KMS-11 (cell line): ENCODE results near the gene ACOT12.

Experiments used
- H2AFZ ChIP-seq: fragments of 200-600 bp; sonication (generic); 2 replicates; pipeline ENCODE4 v1.6.1; 2016; ENCODE audit warnings: antibody characterized with exemption, mixed run types, low read depth
- H3K27ac ChIP-seq: fragments of 200-600 bp; sonication (generic); 2 replicates; pipeline ENCODE4 v1.6.1; 2016; ENCODE audit warnings: mild to moderate bottlenecking, mixed run types
- H3K27me3 ChIP-seq: fragments of 200-600 bp; sonication (generic); 2 replicates; pipeline ENCODE4 v1.6.1; 2017; ENCODE audit warnings: mild to moderate bottlenecking, low read depth, mixed run types, moderate library complexity; ENCODE audit not compliant: insufficient read depth
- H3K36me3 ChIP-seq: fragments of 200-600 bp; sonication (generic); 2 replicates; pipeline ENCODE4 v1.6.1; 2017; ENCODE audit warnings: mild to moderate bottlenecking, mixed run types; ENCODE audit not compliant: insufficient read depth
- H3K4me1 ChIP-seq: fragments of 200-600 bp; sonication (generic); 2 replicates; pipeline ENCODE4 v1.6.1; 2016; ENCODE audit warnings: mild to moderate bottlenecking, low read depth, mixed run types; ENCODE audit not compliant: poor library complexity, severe bottlenecking
- H3K4me2 ChIP-seq: fragments of 200-600 bp; sonication (generic); 2 replicates; pipeline ENCODE4 v1.7.0; 2016; ENCODE audit warnings: mild to moderate bottlenecking, mixed run types
- H3K4me3 ChIP-seq: fragments of 200-600 bp; sonication (generic); IDR thresholded peaks from 2 replicates; pipeline ENCODE4 v1.6.1; 2017; ENCODE audit warnings: low read depth, low read length, mixed read lengths; ENCODE audit not compliant: insufficient read depth
- H3K79me2 ChIP-seq: fragments of 200-600 bp; sonication (generic); 2 replicates; pipeline ENCODE4 v1.6.1; 2016; ENCODE audit warnings: low read depth, mixed run types; ENCODE audit not compliant: insufficient read depth
- H3K9ac ChIP-seq: fragments of 200-600 bp; sonication (generic); 2 replicates; pipeline ENCODE4 v1.6.1; 2016; ENCODE audit warnings: mild to moderate bottlenecking, mixed run types
- H4K20me1 ChIP-seq: fragments of 200-600 bp; sonication (generic); 2 replicates; pipeline ENCODE4 v1.6.1; 2016; ENCODE audit warnings: mild to moderate bottlenecking, mixed run types; ENCODE audit not compliant: insufficient read depth
- TF ChIP-seq, protein P1 (sequence below): fragments of 200-600 bp; sonication (generic); conservative IDR thresholded peaks from 2 replicates; pipeline ENCODE4 v1.6.1; 2017; ENCODE audit warnings: low read depth, mild to moderate bottlenecking, antibody characterized with exemption, low read length, moderate library complexity, mixed read lengths

ACOT12 gene

DNA sequence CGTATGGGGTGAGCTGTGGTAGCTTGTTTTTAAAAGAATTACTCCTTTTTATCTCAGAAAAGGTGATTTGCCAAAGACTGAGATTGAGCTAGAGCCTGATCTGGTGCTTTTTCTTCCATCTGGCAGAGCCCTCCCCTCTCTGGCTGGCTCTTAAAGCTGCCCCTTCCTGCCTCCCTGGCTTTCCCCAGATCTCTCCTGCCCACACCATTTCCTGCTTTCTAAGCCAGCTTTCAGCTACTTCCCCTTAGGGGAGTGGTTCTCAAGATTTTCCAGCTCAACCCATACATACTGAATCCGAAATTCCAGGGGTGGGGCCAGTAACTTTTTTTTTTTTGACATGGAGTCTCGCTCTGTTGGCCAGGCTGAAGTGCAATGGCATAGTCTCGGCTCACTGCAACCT is 4.8 kb upstream of the ACOT12 start:
- TF ChIP-seq, protein P1, sequence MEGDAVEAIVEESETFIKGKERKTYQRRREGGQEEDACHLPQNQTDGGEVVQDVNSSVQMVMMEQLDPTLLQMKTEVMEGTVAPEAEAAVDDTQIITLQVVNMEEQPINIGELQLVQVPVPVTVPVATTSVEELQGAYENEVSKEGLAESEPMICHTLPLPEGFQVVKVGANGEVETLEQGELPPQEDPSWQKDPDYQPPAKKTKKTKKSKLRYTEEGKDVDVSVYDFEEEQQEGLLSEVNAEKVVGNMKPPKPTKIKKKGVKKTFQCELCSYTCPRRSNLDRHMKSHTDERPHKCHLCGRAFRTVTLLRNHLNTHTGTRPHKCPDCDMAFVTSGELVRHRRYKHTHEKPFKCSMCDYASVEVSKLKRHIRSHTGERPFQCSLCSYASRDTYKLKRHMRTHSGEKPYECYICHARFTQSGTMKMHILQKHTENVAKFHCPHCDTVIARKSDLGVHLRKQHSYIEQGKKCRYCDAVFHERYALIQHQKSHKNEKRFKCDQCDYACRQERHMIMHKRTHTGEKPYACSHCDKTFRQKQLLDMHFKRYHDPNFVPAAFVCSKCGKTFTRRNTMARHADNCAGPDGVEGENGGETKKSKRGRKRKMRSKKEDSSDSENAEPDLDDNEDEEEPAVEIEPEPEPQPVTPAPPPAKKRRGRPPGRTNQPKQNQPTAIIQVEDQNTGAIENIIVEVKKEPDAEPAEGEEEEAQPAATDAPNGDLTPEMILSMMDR, result no peak
- H4K20me1 ChIP-seq, result no peaks in the 10 kb centered on the region
- no peaks in the 10 kb centered on the region for H3K79me2 ChIP-seq
- no peaks in the 10 kb centered on the region for H3K27me3 ChIP-seq
- H3K4me3 ChIP-seq, result no peak overlapping the region
- no peak overlapping the region for H3K4me2 ChIP-seq
- no peak overlapping the region for H3K9ac ChIP-seq
- H3K36me3 ChIP-seq, result no peaks in the 10 kb centered on the region
- no peak overlapping the region for H3K27ac ChIP-seq
- no peaks in the 10 kb centered on the region for H3K4me1 ChIP-seq
- no peak overlapping the region for H2AFZ ChIP-seq

DNA sequence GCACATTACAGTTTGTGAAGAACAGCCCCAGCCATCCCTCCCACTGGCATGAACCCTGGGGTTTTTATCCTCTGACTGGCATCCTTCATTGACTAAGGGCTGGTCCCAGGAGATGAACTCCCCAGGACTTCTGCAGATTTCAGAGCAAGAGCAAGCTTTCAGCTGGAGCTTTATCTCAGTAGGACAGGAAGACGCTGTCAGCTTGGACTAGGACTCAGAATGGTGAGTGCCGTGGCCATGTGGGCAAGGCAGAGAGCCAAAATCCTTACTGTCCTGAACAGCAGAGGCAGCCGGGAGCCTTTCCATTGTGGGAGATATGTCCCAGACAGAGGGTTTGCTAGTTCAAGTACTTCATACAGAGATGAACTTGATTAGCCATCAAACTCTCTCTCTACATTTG is 3.2 kb upstream of the ACOT12 start:
- Histone ChIP-seq H2AFZ (no peak overlapping the region), H3K9ac (no peak overlapping the region), H3K4me2 (no peak overlapping the region), H4K20me1 (no peaks in the 10 kb centered on the region), H3K36me3 (no peaks in the 10 kb centered on the region), H3K27ac (no peak overlapping the region), H3K4me1 (no peaks in the 10 kb centered on the region), H3K27me3 (no peaks in the 10 kb centered on the region), H3K79me2 (no peaks in the 10 kb centered on the region), H3K4me3 (no peak overlapping the region)
- TF ChIP-seq, protein P1, result no peak

DNA sequence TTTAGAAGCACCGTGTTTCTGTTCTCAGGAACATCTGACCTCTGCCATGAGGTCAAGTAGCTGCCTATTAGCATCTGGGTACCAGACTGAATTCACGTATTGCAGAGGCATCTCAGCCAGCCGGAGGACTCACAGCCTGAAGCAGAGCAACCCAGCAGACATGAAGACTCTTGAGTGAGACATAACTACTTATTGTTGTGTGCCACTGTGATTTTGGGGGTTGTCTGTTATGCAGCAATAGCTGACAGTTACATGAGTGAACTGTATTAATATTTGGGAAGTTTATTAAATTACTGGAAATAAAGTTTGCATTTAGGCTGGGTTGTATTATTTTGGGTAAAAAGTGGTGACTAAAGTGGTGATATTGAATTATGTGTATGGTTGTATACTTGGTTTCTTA is 1.3 kb upstream of the ACOT12 start:
- H3K4me2 ChIP-seq, result no peak overlapping the region
- no peaks in the 10 kb centered on the region for H3K36me3 ChIP-seq
- TF ChIP-seq, protein P1, result no peak
- H3K27ac ChIP-seq, result no peak overlapping the region
- H4K20me1 ChIP-seq, result no peaks in the 10 kb centered on the region
- no peaks in the 10 kb centered on the region for H3K4me1 ChIP-seq
- no peaks in the 10 kb centered on the region for H3K79me2 ChIP-seq
- H3K9ac ChIP-seq, result no peak overlapping the region
- H3K4me3 ChIP-seq, result no peak overlapping the region
- H2AFZ ChIP-seq, result no peak overlapping the region
- H3K27me3 ChIP-seq, result no peaks in the 10 kb centered on the region

DNA sequence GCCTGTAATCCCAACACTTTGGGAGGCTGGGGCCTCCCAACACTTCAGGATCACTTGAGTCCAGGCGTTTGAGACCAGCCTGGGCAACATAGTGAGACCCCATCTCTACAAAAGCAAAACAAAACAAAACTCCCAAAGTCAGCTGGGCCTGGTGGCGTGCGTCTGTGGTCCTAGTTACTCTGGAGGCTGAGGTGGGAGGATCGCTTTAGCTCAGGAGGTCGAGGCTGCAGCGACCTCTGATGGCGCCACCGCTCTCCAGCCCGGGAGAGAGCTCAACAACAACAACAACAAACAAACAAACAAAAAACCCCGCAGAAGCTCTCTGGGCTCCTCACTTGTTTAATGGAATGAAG is 528 bp downstream of the ACOT12 start:
- Histone ChIP-seq H3K4me1 (no peaks in the 10 kb centered on the region), H4K20me1 (no peaks in the 10 kb centered on the region), H3K4me2 (no peak overlapping the region), H3K36me3 (no peaks in the 10 kb centered on the region), H3K9ac (no peak overlapping the region), H3K27me3 (no peaks in the 10 kb centered on the region), H3K4me3 (no peak overlapping the region), H3K27ac (no peak overlapping the region), H2AFZ (no peak overlapping the region), H3K79me2 (no peaks in the 10 kb centered on the region)
- TF ChIP-seq, protein P1, result no peak

DNA sequence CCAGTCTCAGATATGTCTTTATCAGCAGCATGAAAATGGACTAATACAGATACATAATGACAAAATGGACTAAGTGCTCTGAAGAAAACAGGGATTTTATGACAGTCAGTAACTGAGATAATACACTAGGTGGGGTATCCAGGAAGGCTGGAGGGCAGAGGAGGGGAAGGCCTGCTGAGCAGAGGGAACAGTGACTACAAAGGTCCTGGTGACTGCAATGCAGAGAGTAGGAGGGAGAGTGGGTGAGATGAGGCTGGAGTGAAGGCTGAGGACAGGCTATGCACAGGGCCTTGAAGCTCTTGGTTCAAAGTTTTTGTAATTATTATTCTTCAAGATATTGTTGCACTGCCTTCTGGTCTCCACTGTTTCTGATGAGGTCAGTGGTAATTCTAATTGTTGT is 4.9 kb downstream of the ACOT12 start:
- Histone ChIP-seq H3K4me1 (no peaks in the 10 kb centered on the region), H3K27ac (no peak overlapping the region), H3K36me3 (no peaks in the 10 kb centered on the region), H3K79me2 (no peaks in the 10 kb centered on the region), H3K4me2 (no peak overlapping the region), H3K4me3 (no peak overlapping the region), H4K20me1 (no peaks in the 10 kb centered on the region), H2AFZ (no peak overlapping the region), H3K9ac (no peak overlapping the region), H3K27me3 (no peaks in the 10 kb centered on the region)
- TF ChIP-seq, protein P1, result no peak
